ENCODE results near the gene MACC1.
"Not testable (repeated sequence)": the region's sequence is repeated elsewhere in the genome, so short reads cannot be mapped to it uniquely, and the experiment has no call there.

The MACC1 gene

DNA sequence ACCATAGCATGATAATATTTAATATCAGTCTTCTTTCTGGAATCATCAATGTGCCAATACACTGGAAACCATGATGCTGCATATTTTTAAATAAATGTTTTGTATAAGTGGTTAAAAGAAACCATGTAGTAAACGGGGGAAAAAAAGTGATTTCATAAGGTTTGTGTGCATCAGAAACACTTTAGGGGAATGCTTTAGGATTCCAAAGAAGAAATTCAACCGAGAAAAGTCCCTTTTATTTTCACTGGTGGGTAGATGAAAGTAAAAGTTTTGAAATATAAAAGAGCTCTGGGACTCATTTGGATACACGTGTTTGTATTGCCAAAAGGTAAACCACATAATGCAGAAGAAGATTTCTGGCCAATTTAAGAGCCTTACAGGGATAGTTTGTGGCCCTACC, 11.9 kb upstream of the MACC1 start:
- no peak for DNase-seq (ENCODE audit: low read depth)

- no peak for DNase-seq (ENCODE audit: low read depth)
Observed at GRCh38 chr7:20228654-20229053, 11.5 kb upstream of the MACC1 start.

- DNase-seq (ENCODE audit: low read depth): no peak
Observed at GRCh38 chr7:20227291-20227795, 10.2 kb upstream of the MACC1 start.

GRCh38 chr7:20226860-20227259, 9.7 kb upstream of the MACC1 start:
- DNase-seq (ENCODE audit: low read depth): no peak

DNA sequence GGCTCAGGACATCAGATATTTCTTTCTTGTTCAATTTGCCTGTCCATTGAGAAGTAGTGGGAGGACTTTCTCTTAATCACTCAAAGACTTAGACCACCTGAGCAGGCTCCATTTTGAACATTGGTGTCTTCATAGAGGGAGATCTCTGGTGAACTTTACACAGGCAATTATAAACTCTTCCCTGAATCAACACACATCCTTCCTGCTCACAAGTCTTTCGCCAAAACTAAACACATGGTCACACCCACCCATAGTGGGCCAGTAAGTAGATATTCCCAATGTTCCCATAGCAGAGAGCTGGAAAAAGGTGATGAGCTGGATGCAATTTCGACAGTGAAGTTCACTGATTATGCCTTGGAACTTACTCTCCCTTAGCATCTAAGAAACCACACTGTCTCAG, 8.2 kb upstream of the MACC1 start:
- DNase-seq (ENCODE audit: low read depth): no peak

- DNase-seq (ENCODE audit: low read depth): no peak
Observed at GRCh38 chr7:20224025-20224424, 6.8 kb upstream of the MACC1 start.

- DNase-seq (ENCODE audit: low read depth): no peak
Observed at GRCh38 chr7:20223356-20223755, 6.2 kb upstream of the MACC1 start.

DNA sequence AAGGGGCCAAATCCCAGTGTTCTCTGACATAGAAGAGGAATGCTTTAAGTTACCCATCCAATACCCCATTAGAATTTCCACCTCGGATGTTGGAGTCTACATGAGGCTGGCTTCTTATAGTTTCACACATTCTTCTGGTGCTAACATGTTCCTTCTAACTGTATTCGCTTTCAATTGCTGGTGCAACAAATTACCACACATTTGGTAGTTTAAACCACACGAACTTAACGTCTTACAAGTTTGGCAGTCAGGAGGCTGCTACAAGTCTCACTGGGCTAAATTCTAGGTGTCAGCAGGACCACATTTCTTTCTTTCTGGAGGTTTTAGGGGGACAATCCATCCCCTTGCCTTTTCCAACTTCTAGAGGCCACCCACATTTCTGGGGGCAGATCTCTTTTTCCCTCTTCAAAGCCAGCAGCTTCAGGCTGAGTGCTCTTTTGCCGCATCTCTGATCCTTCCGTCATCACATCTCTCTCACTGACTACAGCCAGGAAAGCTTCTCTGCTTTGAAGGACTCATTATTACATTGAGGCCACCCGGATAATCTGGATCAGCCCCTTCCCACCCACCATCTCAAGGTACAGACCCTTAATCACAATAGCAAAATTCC, 5.1 kb upstream of the MACC1 start:
- DNase-seq (ENCODE audit: low read depth): no peak

DNA sequence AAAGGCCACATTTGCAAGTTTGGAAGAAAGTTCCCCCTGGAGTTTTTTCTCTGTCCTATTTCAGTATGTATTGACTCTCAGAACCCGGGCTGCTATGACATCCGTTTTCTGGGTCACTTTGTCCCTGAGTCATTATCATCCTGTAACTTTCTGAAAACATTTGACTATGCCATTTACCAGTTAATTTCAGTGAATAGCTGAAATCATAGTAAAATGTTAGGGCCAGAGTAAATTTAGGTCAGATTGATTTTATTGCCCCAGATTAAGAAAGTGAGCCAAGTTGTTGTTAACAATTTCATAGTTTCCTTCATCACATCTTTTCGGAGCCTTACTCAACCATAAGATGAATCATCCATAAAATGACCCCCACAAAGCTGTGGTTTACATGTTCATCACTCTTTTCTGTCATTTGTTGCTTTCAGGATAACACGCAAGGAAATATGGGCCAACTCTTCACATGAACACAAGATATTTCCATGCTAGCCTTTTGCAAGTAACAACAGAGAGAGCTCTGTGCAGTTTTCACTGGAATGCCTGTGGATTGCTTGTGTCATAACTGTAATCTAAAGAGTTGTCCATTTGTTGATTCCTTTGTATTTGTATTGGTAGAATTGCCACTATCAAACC, 3.9 kb upstream of the MACC1 start:
- peak; percentile 98 for DNase-seq (ENCODE audit: low read depth)

GRCh38 chr7:20220293-20220761, 3.1 kb upstream of the MACC1 start:
- DNase-seq (ENCODE audit: low read depth): no peak

DNA sequence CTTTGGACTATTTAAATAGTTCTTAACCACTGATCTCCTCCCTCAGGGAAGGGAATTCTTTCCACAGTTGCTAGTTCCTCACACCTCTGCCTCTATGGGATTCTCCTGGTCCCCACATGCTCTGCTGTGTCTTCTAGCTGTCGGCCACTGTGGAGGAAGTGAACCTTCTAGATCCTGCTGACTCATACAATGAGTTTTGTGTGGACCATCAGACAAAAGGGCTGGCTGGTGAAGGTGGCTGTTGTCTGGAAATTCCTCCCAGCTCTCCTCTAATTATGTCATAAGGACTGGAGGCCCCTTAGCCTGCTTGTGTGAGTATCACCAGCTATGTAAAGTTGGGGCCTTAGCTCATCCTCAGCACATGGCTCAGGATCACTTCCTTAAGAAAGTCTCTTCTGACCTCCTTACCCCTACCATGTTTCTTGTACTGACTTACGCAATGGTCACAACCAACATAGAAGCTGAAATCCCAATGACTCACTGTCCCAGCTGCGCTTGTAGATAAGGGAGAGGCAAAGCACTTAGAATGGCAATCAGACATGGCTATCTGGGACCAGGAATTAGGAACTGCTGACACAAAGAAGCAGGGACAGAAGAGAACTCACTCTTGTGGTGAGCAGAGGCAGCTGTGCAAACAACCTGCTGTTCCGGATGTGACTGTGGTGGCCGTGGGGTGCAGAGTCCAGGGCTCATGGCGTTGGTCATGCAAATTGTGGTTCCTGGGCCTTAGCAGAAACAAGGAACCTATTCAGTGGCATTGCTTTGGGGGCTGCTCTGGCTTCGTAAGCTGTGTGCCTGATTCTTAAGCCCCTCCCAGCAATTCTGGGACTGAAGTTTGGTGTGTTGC, 2.5 kb upstream of the MACC1 start:
- DNase-seq (ENCODE audit: low read depth): peak; percentile 99

GRCh38 chr7:20219062-20219445, 1.9 kb upstream of the MACC1 start:
- no peak for DNase-seq (ENCODE audit: low read depth)

DNA sequence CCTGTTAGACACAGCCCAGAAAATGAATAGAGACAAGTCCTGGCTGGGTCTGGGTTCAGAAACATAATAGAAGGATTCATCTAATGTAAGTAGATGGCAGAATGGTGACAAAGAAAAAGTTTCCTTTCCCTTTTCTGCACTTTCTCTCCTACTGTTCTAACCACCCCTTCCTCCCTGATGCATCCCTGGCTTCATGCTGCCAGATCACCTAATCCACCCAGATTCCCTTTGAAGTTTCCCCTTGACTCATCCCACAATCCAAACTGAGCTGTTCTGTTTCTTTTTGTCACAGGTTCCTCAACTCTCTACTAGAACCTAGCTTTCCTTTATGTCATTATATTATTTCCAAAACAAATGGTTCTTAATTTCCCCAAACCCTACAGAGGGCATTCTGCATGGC, 1.1 kb upstream of the MACC1 start:
- no peak for DNase-seq (ENCODE audit: low read depth)

GRCh38 chr7:20216406-20217036, 663 bp downstream of the MACC1 start:
- DNase-seq (ENCODE audit: low read depth): no peak

DNA sequence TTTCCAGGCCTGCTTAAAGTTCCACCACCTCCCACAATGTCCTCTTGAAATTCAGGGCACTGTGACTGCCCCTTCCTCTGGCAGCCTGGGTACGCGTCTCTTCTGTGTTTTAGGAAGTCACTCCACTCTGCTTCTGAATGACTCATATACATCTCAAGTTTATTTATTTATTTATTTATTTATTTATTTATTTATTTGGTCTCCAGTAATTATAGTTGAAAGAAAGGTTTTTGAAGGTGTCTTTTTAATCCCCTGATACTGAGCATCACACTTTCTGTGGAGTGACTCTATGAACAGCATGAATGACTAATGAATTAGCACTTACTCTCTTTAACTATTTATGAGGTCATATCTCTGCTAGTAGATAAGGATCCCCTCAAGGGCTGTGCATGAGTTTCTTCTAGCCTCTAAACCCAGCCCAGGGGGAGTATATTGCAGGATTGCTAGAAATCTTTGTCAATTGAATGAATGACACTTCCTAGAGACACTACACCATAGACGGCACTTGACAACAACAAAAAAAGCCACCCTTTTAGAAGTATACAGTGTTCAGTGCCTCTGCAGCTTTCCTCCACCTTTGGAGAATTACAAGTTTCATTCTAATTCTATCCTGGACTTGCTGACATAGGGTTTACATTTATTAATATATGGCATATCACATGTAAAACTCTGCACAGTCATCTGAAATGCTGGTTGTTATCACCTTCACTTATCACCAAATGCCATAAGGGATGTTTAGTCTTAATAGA, 2.1 kb downstream of the MACC1 start:
- DNase-seq (ENCODE audit: low read depth): no peak

GRCh38 chr7:20214132-20214531, 3.1 kb downstream of the MACC1 start:
- no peak for DNase-seq (ENCODE audit: low read depth)

- no peak for DNase-seq (ENCODE audit: low read depth)
Observed at GRCh38 chr7:20213378-20213777, 3.8 kb downstream of the MACC1 start.

GRCh38 chr7:20211376-20211775, 5.8 kb downstream of the MACC1 start:
- DNase-seq (ENCODE audit: low read depth): no peak

GRCh38 chr7:20208651-20209307, 8.4 kb downstream of the MACC1 start:
- no peak for DNase-seq (ENCODE audit: low read depth)

DNA sequence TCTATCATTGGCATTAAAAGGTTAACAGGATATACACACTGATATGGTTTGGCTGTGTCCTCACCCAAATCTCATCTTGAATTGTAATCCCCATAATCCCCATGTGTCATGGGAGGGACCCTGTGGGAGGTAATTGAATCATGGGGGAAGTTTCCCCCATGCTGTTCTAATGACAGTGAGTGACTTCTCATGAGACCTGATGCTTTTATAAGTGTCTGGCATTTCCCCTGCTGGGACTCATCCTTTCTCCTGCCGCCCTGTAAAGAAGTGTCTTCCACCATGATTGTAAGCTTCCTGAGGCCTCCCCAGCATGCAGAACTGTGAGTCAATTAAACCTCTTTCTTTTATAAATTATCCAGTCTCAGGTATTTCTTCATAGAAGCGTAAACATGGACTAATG, 9.4 kb downstream of the MACC1 start:
- DNase-seq (ENCODE audit: low read depth): not testable (repeated sequence)
